HepG2 (cell line): ENCODE measurements around the gene LDB2. TPM values are rescaled to one million over a fixed set of nuclear protein-coding genes. Genes with fewer than 3 reads are reported as not detected.

Source experiments
- ETS1 ChIP-seq: sonication (generic); formaldehyde crosslinking; IDR thresholded peaks from 2 replicates; pipeline ENCODE4 v1.4.0; 2020; ENCODE audit warnings: missing genetic modification reagents
- FOXJ3 ChIP-seq: sonication (generic); formaldehyde crosslinking; IDR thresholded peaks from 2 replicates; pipeline ENCODE4 v1.4.0; 2020; ENCODE audit warnings: missing genetic modification reagents, mild to moderate bottlenecking, borderline replicate concordance
- GPN1 ChIP-seq: sonication (generic); formaldehyde crosslinking; IDR thresholded peaks from 2 replicates; pipeline ENCODE4 v1.5.1; 2020; ENCODE audit warnings: missing genetic modification reagents, borderline replicate concordance
- HMGXB3 ChIP-seq: sonication (generic); formaldehyde crosslinking; IDR thresholded peaks from 2 replicates; pipeline ENCODE4 v1.4.0; 2020; ENCODE audit warnings: missing genetic modification reagents, borderline replicate concordance
- KLF13 ChIP-seq: sonication (generic); formaldehyde crosslinking; IDR thresholded peaks from 2 replicates; pipeline ENCODE4 v1.4.0; 2020; ENCODE audit warnings: mild to moderate bottlenecking, missing genetic modification reagents
- LCORL ChIP-seq, 2 experiments: fragments of 450-650 bp in 1 of 2; sonication (generic) in 1 of 2; formaldehyde crosslinking in 1 of 2; IDR thresholded peaks; 2 replicates each; pipeline versions ENCODE4 v1.5.0 to v1.6.1; 2017 to 2020; ENCODE audit warnings: antibody characterized with exemption in 1 of 2, missing genetic modification reagents in 1 of 2
- MAFF ChIP-seq: IDR thresholded peaks from 2 replicates; pipeline ENCODE4 v1.6.1; 2011; ENCODE audit warnings: low read depth, low read length, improper control_type of control experiment
- MXD4 ChIP-seq: IDR thresholded peaks from 2 replicates; pipeline ENCODE4 v1.6.1; 2016; ENCODE audit warnings: mild to moderate bottlenecking, missing biosample characterization, missing genetic modification reagents
- NCOA2 ChIP-seq: sonication (generic); formaldehyde crosslinking; IDR thresholded peaks from 2 replicates; pipeline ENCODE4 v1.8.0; 2022; ENCODE audit warnings: inconsistent platforms
- NR2C2 ChIP-seq: sonication (generic); formaldehyde crosslinking; IDR thresholded peaks from 2 replicates; pipeline ENCODE4 v1.4.0; 2020; ENCODE audit warnings: missing genetic modification reagents, mild to moderate bottlenecking, moderate library complexity, borderline replicate concordance
- PPARG ChIP-seq: conservative IDR thresholded peaks from 2 replicates; pipeline ENCODE4 v1.6.1; 2016; ENCODE audit warnings: missing biosample characterization, missing genetic modification reagents
- ZBTB34 ChIP-seq: sonication (generic); formaldehyde crosslinking; IDR thresholded peaks from 2 replicates; pipeline ENCODE4 v1.8.0; 2022; ENCODE audit warnings: mild to moderate bottlenecking, missing genetic modification reagents
- ZNF121 ChIP-seq: sonication (generic); formaldehyde crosslinking; IDR thresholded peaks from 2 replicates; pipeline ENCODE4 v1.5.0; 2020; ENCODE audit warnings: mild to moderate bottlenecking, missing genetic modification reagents
- ZNF274 ChIP-seq: sonication (generic); formaldehyde crosslinking; IDR thresholded peaks from 2 replicates; pipeline ENCODE4 v1.5.1; 2020; ENCODE audit warnings: mild to moderate bottlenecking, missing genetic modification reagents
- polyA plus RNA-seq, 8 experiments: library from polyadenylated mRNA; depleted of rRNA in 3 of 8; stranded (reverse) in 7 of 8; unstranded in 1 of 8; fragments of >200 nt; fragmentation: Illumina TruSeq in 4 of 8; extraction: Trizol in 4 of 8; gene quantifications; 2 replicates each; pipeline versions ENCODE4 v1.2.1 to v1.2.3, GENCODE V29; 2011 to 2016; ENCODE audit warnings: low read depth in 4 of 8, missing spikeins in 1 of 8, mixed read lengths in 1 of 8; ENCODE audit not compliant: insufficient read depth in 1 of 8
- total RNA-seq, 5 experiments: library from RNA; depleted of rRNA; stranded (reverse); fragments of >200 nt; fragmentation: Illumina TruSeq; extraction: Trizol; gene quantifications; 2 replicates each; pipeline ENCODE4 v1.2.3, GENCODE V29; 2016; ENCODE audit warnings: low read depth in 1 of 5
- TF ChIP-seq, protein P1 (sequence below): sonication (generic); formaldehyde crosslinking; IDR thresholded peaks from 2 replicates; pipeline ENCODE4 v1.4.0; 2020; ENCODE audit warnings: mild to moderate bottlenecking, missing genetic modification reagents
- TF ChIP-seq, protein P2 (sequence below): sonication (generic); formaldehyde crosslinking; IDR thresholded peaks from 2 replicates; pipeline ENCODE4 v1.5.0; 2020; ENCODE audit warnings: missing genetic modification reagents
- TF ChIP-seq, protein P3 (sequence below): sonication (generic); formaldehyde crosslinking; IDR thresholded peaks from 2 replicates; pipeline ENCODE4 v1.5.0; 2020; ENCODE audit warnings: mild to moderate bottlenecking, missing genetic modification reagents, moderate library complexity

The LDB2 gene
- total and polyA plus RNA-seq, 2 of the 13 experiments (the other 11 are each of a cell fraction or from before 2014, with no cell fraction given) = not detected

- 0 out of 2 replicates have a peak, but pooled peaks have one; percentile 24 for TF ChIP-seq HMGXB3 (CRISPR knock-in tag)
- no peak for TF ChIP-seq ETS1 (CRISPR knock-in tag)
- peak; percentile 22; the same call in 1 of the 2 replicates for TF ChIP-seq MAFF
- peak; percentile 18; the same call in 1 of the 2 replicates for TF ChIP-seq PPARG (CRISPR knock-in tag)
- TF ChIP-seq, protein P1, sequence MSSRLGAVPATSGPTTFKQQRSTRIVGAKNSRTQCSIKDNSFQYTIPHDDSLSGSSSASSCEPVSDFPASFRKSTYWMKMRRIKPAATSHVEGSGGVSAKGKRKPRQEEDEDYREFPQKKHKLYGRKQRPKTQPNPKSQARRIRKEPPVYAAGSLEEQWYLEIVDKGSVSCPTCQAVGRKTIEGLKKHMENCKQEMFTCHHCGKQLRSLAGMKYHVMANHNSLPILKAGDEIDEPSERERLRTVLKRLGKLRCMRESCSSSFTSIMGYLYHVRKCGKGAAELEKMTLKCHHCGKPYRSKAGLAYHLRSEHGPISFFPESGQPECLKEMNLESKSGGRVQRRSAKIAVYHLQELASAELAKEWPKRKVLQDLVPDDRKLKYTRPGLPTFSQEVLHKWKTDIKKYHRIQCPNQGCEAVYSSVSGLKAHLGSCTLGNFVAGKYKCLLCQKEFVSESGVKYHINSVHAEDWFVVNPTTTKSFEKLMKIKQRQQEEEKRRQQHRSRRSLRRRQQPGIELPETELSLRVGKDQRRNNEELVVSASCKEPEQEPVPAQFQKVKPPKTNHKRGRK (CRISPR knock-in tag) = no peak
- TF ChIP-seq KLF13 (CRISPR knock-in tag) = no peak
- no peak for TF ChIP-seq ZNF274
- peak; percentile 84 for TF ChIP-seq NCOA2 (CRISPR knock-in tag)
- TF ChIP-seq LCORL (IDR thresholded peaks at IDR 0.05) = no peak
- peak; percentile 50; the same call in 1 of the 2 replicates for TF ChIP-seq LCORL (CRISPR knock-in tag; IDR thresholded peaks at IDR 0.05)
- TF ChIP-seq ZBTB34 (CRISPR knock-in tag) = no peak
- TF ChIP-seq, protein P2, sequence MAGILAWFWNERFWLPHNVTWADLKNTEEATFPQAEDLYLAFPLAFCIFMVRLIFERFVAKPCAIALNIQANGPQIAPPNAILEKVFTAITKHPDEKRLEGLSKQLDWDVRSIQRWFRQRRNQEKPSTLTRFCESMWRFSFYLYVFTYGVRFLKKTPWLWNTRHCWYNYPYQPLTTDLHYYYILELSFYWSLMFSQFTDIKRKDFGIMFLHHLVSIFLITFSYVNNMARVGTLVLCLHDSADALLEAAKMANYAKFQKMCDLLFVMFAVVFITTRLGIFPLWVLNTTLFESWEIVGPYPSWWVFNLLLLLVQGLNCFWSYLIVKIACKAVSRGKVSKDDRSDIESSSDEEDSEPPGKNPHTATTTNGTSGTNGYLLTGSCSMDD (CRISPR knock-in tag) = no peak
- no peak for TF ChIP-seq NR2C2
- TF ChIP-seq, protein P3, sequence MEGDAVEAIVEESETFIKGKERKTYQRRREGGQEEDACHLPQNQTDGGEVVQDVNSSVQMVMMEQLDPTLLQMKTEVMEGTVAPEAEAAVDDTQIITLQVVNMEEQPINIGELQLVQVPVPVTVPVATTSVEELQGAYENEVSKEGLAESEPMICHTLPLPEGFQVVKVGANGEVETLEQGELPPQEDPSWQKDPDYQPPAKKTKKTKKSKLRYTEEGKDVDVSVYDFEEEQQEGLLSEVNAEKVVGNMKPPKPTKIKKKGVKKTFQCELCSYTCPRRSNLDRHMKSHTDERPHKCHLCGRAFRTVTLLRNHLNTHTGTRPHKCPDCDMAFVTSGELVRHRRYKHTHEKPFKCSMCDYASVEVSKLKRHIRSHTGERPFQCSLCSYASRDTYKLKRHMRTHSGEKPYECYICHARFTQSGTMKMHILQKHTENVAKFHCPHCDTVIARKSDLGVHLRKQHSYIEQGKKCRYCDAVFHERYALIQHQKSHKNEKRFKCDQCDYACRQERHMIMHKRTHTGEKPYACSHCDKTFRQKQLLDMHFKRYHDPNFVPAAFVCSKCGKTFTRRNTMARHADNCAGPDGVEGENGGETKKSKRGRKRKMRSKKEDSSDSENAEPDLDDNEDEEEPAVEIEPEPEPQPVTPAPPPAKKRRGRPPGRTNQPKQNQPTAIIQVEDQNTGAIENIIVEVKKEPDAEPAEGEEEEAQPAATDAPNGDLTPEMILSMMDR (CRISPR knock-in tag) = no peak
- TF ChIP-seq GPN1 (CRISPR knock-in tag) = no peak
- peak; percentile 29; the same call in 1 of the 2 replicates for TF ChIP-seq FOXJ3 (CRISPR knock-in tag)
- TF ChIP-seq ZNF121 = no peak
- TF ChIP-seq MXD4 = no peak
These were observed 62.7 kb downstream of the LDB2 start (continued) for GRCh38 chr4:16835597-16836247.
